ENCODE data around the gene RSPRY1. TPM values are rescaled to one million over a fixed set of nuclear protein-coding genes. Genes with fewer than 3 reads are reported as not detected.

RSPRY1 gene
- total RNA-seq, 1 donor from 2014 or later, result 14.0 TPM

GRCh38 chr16:57268804-57269800, 83.0 kb downstream of the RSPRY1 start:
- no peak for TF ChIP-seq CTCF (IDR thresholded peaks at IDR 0.05; ENCODE audit: borderline replicate concordance)
- no peaks in the 10 kb centered on the region for H3K27me3 ChIP-seq (ENCODE audit: low read depth)
- peaks cover 44% of the 10 kb centered on the region for H3K4me1 ChIP-seq
- H3K27ac ChIP-seq (replicated peaks), result peak overlapping the region; percentile 90
- intact Hi-C loops (cut with micrococcal nuclease), result no loop called here
- H3K4me3 ChIP-seq, result no peak overlapping the region
- no peaks in the 10 kb centered on the region for H3K36me3 ChIP-seq
- no peaks in the 10 kb centered on the region for H3K9me3 ChIP-seq (replicated peaks)
- peak; percentile 70 for DNase-seq

GRCh38 chr16:57270221-57271062, 84.3 kb downstream of the RSPRY1 start:
- Histone ChIP-seq H3K36me3 (no peaks in the 10 kb centered on the region), H3K4me3 (no peak overlapping the region), H3K4me1 (peaks cover 44% of the 10 kb centered on the region), H3K9me3 (replicated peaks) (no peaks in the 10 kb centered on the region), H3K27me3 (ENCODE audit: low read depth) (no peaks in the 10 kb centered on the region), H3K27ac (replicated peaks) (peak overlapping the region; percentile 23)
- no peak for TF ChIP-seq CTCF (IDR thresholded peaks at IDR 0.05; ENCODE audit: borderline replicate concordance)
- intact Hi-C loops (cut with micrococcal nuclease), result no loop called here
- no peak for DNase-seq

- no peak for DNase-seq
- intact Hi-C loops (cut with micrococcal nuclease), result no loop called here
- Histone ChIP-seq H3K4me3 (no peak overlapping the region), H3K36me3 (no peaks in the 10 kb centered on the region), H3K4me1 (peaks cover 42% of the 10 kb centered on the region), H3K27ac (replicated peaks) (no peak overlapping the region), H3K9me3 (replicated peaks) (no peaks in the 10 kb centered on the region), H3K27me3 (ENCODE audit: low read depth) (no peaks in the 10 kb centered on the region)
- TF ChIP-seq CTCF (IDR thresholded peaks at IDR 0.05; ENCODE audit: borderline replicate concordance), result no peak
Measured at GRCh38 chr16:57271063-57271345, 84.9 kb downstream of the RSPRY1 start.

- no peak overlapping the region for H3K4me3 ChIP-seq
- TF ChIP-seq CTCF (IDR thresholded peaks at IDR 0.05; ENCODE audit: borderline replicate concordance), result no peak
- H3K36me3 ChIP-seq, result no peaks in the 10 kb centered on the region
- H3K27me3 ChIP-seq (ENCODE audit: low read depth), result no peaks in the 10 kb centered on the region
- H3K9me3 ChIP-seq (replicated peaks), result no peaks in the 10 kb centered on the region
- DNase-seq, result no peak
- peaks cover 39% of the 10 kb centered on the region for H3K4me1 ChIP-seq
- H3K27ac ChIP-seq (replicated peaks), result no peak overlapping the region
- intact Hi-C loops (cut with micrococcal nuclease), result no loop called here
Measured at GRCh38 chr16:57271867-57272495, 85.9 kb downstream of the RSPRY1 start.

- DNase-seq, result no peak
- Histone ChIP-seq H3K27me3 (ENCODE audit: low read depth) (no peaks in the 10 kb centered on the region), H3K27ac (replicated peaks) (no peak overlapping the region), H3K9me3 (replicated peaks) (no peaks in the 10 kb centered on the region), H3K4me1 (peaks cover 31% of the 10 kb centered on the region), H3K4me3 (no peak overlapping the region), H3K36me3 (no peaks in the 10 kb centered on the region)
- no peak for TF ChIP-seq CTCF (IDR thresholded peaks at IDR 0.05; ENCODE audit: borderline replicate concordance)
- intact Hi-C loops (cut with micrococcal nuclease), result no loop called here
Measured at GRCh38 chr16:57273359-57273758, 87.2 kb downstream of the RSPRY1 start.

All from left ventricle myocardium inferior (tissue), 1 donor.